Stimulated activated naive CD8-positive, alpha-beta T cell treated with anti-CD3 and anti-CD28 coated beads, Interleukin-15, amount 100 ng/mL, for 72 hours (primary cell): ENCODE results near the gene S1PR2.
"Not testable (repeated sequence)": the region's sequence is repeated elsewhere in the genome, so short reads cannot be mapped to it uniquely, and the experiment has no call there.

ENCODE experiments used
- ATAC-seq: fragments of 150-1000 bp; cut with Tn5 transposase; 2 replicates; pipeline ENCODE4 v1.10.0; 2021; ENCODE audit warnings: mild to moderate bottlenecking, moderate library complexity
- DNase-seq, 2 donors: peaks; one replicate each; pipeline ENCODE4 v3.0.0; 2021 to 2022
- H3K27ac Mint-ChIP-seq, 2 donors: one replicate each; pipeline ENCODE4 v1.8.0; 2022; ENCODE audit warnings: mild to moderate bottlenecking in 2 of 2, mixed read lengths in 2 of 2, moderate library complexity in 2 of 2
- H3K27me3 Mint-ChIP-seq: one replicate; pipeline ENCODE4 v1.8.0; 2022; ENCODE audit warnings: mixed read lengths
- H3K4me1 Mint-ChIP-seq: one replicate; pipeline ENCODE4 v1.8.0; 2022; ENCODE audit warnings: mild to moderate bottlenecking, mixed read lengths
- H3K4me3 Mint-ChIP-seq, 2 donors: one replicate each; pipeline ENCODE4 v1.8.0; 2022; ENCODE audit warnings: mild to moderate bottlenecking in 2 of 2, mixed read lengths in 2 of 2, moderate library complexity in 1 of 2
- H3K9me3 Mint-ChIP-seq, 2 donors: one replicate each; pipeline ENCODE4 v1.8.0; 2022; ENCODE audit warnings: mixed read lengths in 2 of 2

S1PR2 gene

GRCh38 chr19:10219678-10220077 is 11.5 kb downstream of the S1PR2 start:
- Mint-ChIP-seq H3K27me3 (no peaks in the 10 kb centered on the region), H3K9me3 (no peaks in the 10 kb centered on the region), H3K4me1 (peaks cover 23% of the 10 kb centered on the region), H3K4me3 (no peak overlapping the region), H3K27ac (peak overlapping the region in 1 of 2 donors; percentile 67)
- ATAC-seq, result peak; percentile 87
- DNase-seq, result peak; percentile 20 to 44

- H3K4me3 Mint-ChIP-seq, result no peak overlapping the region
- H3K27me3 Mint-ChIP-seq, result no peaks in the 10 kb centered on the region
- no peak for ATAC-seq
- DNase-seq, result no peak
- H3K4me1 Mint-ChIP-seq, result peaks cover 23% of the 10 kb centered on the region
- no peak overlapping the region for H3K27ac Mint-ChIP-seq
- H3K9me3 Mint-ChIP-seq, result no peaks in the 10 kb centered on the region
These were observed 14.0 kb downstream of the S1PR2 start for GRCh38 chr19:10217085-10217484.

GRCh38 chr19:10214784-10215183 is 16.3 kb downstream of the S1PR2 start:
- DNase-seq (no peak), ATAC-seq (no peak)
- Mint-ChIP-seq H3K9me3 (no peaks in the 10 kb centered on the region), H3K4me3 (no peak overlapping the region), H3K27ac (no peak overlapping the region), H3K27me3 (no peaks in the 10 kb centered on the region), H3K4me1 (peaks cover 10% of the 10 kb centered on the region)

- Mint-ChIP-seq H3K9me3 (peaks cover 4 to 11% of the 10 kb centered on the region in 2 donors), H3K27me3 (no peaks in the 10 kb centered on the region), H3K4me1 (peaks cover 4% of the 10 kb centered on the region), H3K4me3 (no peak overlapping the region), H3K27ac (no peak overlapping the region)
- DNase-seq (no peak), ATAC-seq (no peak)
These were observed 19.4 kb downstream of the S1PR2 start for GRCh38 chr19:10211691-10212090.

- Mint-ChIP-seq H3K27ac (peak overlapping the region in 1 of 2 donors; percentile 76), H3K27me3 (no peaks in the 10 kb centered on the region), H3K4me3 (no peak overlapping the region), H3K4me1 (peaks cover 7% of the 10 kb centered on the region), H3K9me3 (peaks cover 6 to 13% of the 10 kb centered on the region in 2 donors)
- DNase-seq, result no peak
- no peak for ATAC-seq
These were observed 20.1 kb downstream of the S1PR2 start for GRCh38 chr19:10211061-10211460.

- no peak for ATAC-seq
- no peak for DNase-seq
- Mint-ChIP-seq H3K4me1 (peaks cover 7% of the 10 kb centered on the region), H3K9me3 (peaks cover 6 to 13% of the 10 kb centered on the region in 2 donors), H3K27me3 (no peaks in the 10 kb centered on the region), H3K27ac (no peak overlapping the region), H3K4me3 (no peak overlapping the region)
These were observed 21.8 kb downstream of the S1PR2 start for GRCh38 chr19:10209315-10209714.

- peak overlapping the region in 1 of 2 donors; percentile 53 for H3K27ac Mint-ChIP-seq
- ATAC-seq (no peak), DNase-seq (no peak)
- H3K4me3 Mint-ChIP-seq, result no peak overlapping the region
- H3K9me3 Mint-ChIP-seq, result peaks cover 6 to 13% of the 10 kb centered on the region in 2 donors
- H3K4me1 Mint-ChIP-seq, result peaks cover 7% of the 10 kb centered on the region
- no peaks in the 10 kb centered on the region for H3K27me3 Mint-ChIP-seq
These were observed 24.1 kb downstream of the S1PR2 start for GRCh38 chr19:10207026-10207425.

GRCh38 chr19:10206226-10206885 is 24.8 kb downstream of the S1PR2 start:
- no peaks in the 10 kb centered on the region for H3K27me3 Mint-ChIP-seq
- H3K4me1 Mint-ChIP-seq, result peaks cover 7% of the 10 kb centered on the region
- H3K4me3 Mint-ChIP-seq, result no peak overlapping the region
- H3K27ac Mint-ChIP-seq, result no peak overlapping the region
- DNase-seq (no peak), ATAC-seq (no peak)
- peaks cover 6 to 13% of the 10 kb centered on the region in 2 donors for H3K9me3 Mint-ChIP-seq

- no peak for ATAC-seq
- H3K27ac Mint-ChIP-seq, result no peak overlapping the region
- no peak for DNase-seq
- H3K4me1 Mint-ChIP-seq, result peaks cover 7% of the 10 kb centered on the region
- no peaks in the 10 kb centered on the region for H3K27me3 Mint-ChIP-seq
- H3K9me3 Mint-ChIP-seq, result peaks cover 6 to 13% of the 10 kb centered on the region in 2 donors
- no peak overlapping the region for H3K4me3 Mint-ChIP-seq
These were observed 25.5 kb downstream of the S1PR2 start for GRCh38 chr19:10205636-10206035.

GRCh38 chr19:10203686-10204085 is 27.4 kb downstream of the S1PR2 start:
- no peak overlapping the region for H3K27ac Mint-ChIP-seq
- H3K27me3 Mint-ChIP-seq, result no peaks in the 10 kb centered on the region
- H3K9me3 Mint-ChIP-seq, result peaks cover 6 to 13% of the 10 kb centered on the region in 2 donors
- H3K4me1 Mint-ChIP-seq, result peaks cover 14% of the 10 kb centered on the region
- ATAC-seq, result no peak
- DNase-seq, result no peak
- no peak overlapping the region for H3K4me3 Mint-ChIP-seq

- no peak for DNase-seq
- Mint-ChIP-seq H3K27me3 (no peaks in the 10 kb centered on the region), H3K4me1 (peaks cover 15% of the 10 kb centered on the region), H3K9me3 (no peaks in the 10 kb centered on the region), H3K27ac (no peak overlapping the region), H3K4me3 (no peak overlapping the region)
- ATAC-seq, result no peak
These were observed 30.0 kb downstream of the S1PR2 start for GRCh38 chr19:10201176-10201575.

- not testable (repeated sequence) for H3K27me3 Mint-ChIP-seq, H3K4me3 Mint-ChIP-seq, H3K9me3 Mint-ChIP-seq, DNase-seq, ATAC-seq, H3K27ac Mint-ChIP-seq
- peaks cover 20% of the 10 kb centered on the region for H3K4me1 Mint-ChIP-seq
These were observed 31.0 kb downstream of the S1PR2 start for GRCh38 chr19:10200101-10200500.

GRCh38 chr19:10198889-10199644 is 32.1 kb downstream of the S1PR2 start:
- ATAC-seq, H3K27me3 Mint-ChIP-seq, H3K27ac Mint-ChIP-seq, DNase-seq, H3K9me3 Mint-ChIP-seq: not testable (repeated sequence)
- Mint-ChIP-seq H3K4me3 (peak overlapping the region; percentile 47 to 64), H3K4me1 (peaks cover 21% of the 10 kb centered on the region)

- Mint-ChIP-seq H3K9me3 (no peaks in the 10 kb centered on the region), H3K27ac (peak overlapping the region; percentile 88 to 98), H3K4me1 (peaks cover 47% of the 10 kb centered on the region), H3K27me3 (no peaks in the 10 kb centered on the region), H3K4me3 (peak overlapping the region; percentile 91 to 95)
- DNase-seq, result no peak
- peak; percentile 37 for ATAC-seq
These were observed 36.0 kb downstream of the S1PR2 start for GRCh38 chr19:10195199-10195519.

- H3K27me3 Mint-ChIP-seq, result no peaks in the 10 kb centered on the region
- H3K4me3 Mint-ChIP-seq, result peak within 1 kb of the TSS; percentile 91 to 95
- H3K4me1 Mint-ChIP-seq, result peaks cover 53% of the 10 kb centered on the region
- ATAC-seq (peak; percentile 96), DNase-seq (peak; percentile 99)
- no peaks in the 10 kb centered on the region for H3K9me3 Mint-ChIP-seq
- peak within 1 kb of the TSS; percentile 98 to 99 for H3K27ac Mint-ChIP-seq
These were observed 36.5 kb downstream of the S1PR2 start, which contains the start of gene DNMT1 for GRCh38 chr19:10194500-10195198. Gene DNMT1, minus strand, starts transcription at chr19:10194953. Its CDS starts 54 bp downstream, at chr19:10194899.
